OCI-LY7 (cell line): ENCODE measurements around the gene LONP1.

Source experiments
- EZH2phosphoT487 ChIP-seq: fragments of 200-600 bp; sonication (generic); IDR thresholded peaks from 2 replicates; pipeline ENCODE4 v1.6.1; 2018; ENCODE audit warnings: low read depth, borderline replicate concordance, mild to moderate bottlenecking, mixed run types, antibody characterized with exemption, low read length, moderate library complexity, mixed read lengths
- TF ChIP-seq, protein P1 (sequence below): fragments of 200-600 bp; sonication (generic); conservative IDR thresholded peaks from 2 replicates; pipeline ENCODE4 v1.5.1; 2014; ENCODE audit warnings: mild to moderate bottlenecking, antibody characterized with exemption, low read length, moderate library complexity, mixed read lengths

DNA sequence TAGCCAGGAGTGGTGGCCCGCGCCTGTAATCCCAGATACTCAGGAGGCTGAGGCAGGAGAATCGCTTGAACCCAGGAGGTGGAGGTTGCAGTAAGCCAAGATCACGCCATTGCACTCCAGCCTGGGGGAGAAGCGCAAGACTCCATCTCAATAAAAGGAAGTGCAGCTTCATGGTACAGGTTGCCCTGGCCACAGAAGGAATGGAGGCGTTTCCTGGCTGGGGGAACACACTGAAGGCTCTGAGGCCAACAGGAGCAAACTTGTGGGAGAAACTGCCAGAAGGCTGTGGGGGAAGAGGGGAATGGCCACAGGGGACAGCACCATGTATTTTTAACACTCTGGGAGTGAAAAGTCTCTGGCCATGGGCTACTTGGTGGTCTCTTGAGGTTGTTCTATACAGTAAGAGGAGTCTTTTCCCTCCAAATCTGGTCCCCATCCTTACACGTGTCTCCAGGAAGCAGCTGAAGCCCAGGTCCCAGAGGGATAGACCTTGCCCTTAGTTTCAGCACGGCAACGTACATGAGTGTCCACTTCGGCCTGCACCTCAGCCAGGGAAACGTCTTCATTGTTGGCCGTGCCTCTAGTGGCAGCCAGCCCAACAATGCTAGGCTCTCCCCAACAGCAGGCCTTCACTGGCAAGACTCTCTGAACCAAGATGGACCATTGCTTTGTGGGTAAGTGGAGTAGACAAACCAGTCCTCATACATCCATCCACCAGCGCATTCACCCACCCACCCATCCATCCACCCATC is 47.1 kb downstream of the LONP1 start:
- TF ChIP-seq, protein P1, sequence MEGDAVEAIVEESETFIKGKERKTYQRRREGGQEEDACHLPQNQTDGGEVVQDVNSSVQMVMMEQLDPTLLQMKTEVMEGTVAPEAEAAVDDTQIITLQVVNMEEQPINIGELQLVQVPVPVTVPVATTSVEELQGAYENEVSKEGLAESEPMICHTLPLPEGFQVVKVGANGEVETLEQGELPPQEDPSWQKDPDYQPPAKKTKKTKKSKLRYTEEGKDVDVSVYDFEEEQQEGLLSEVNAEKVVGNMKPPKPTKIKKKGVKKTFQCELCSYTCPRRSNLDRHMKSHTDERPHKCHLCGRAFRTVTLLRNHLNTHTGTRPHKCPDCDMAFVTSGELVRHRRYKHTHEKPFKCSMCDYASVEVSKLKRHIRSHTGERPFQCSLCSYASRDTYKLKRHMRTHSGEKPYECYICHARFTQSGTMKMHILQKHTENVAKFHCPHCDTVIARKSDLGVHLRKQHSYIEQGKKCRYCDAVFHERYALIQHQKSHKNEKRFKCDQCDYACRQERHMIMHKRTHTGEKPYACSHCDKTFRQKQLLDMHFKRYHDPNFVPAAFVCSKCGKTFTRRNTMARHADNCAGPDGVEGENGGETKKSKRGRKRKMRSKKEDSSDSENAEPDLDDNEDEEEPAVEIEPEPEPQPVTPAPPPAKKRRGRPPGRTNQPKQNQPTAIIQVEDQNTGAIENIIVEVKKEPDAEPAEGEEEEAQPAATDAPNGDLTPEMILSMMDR, result no peak
- TF ChIP-seq EZH2phosphoT487, result no peak
